Stimulated activated naive CD4-positive, alpha-beta T cell treated with Interleukin-2 at 50 U/mL for 16 hours (primary cell): Measurements from ENCODE around the gene MCL1.
"Not testable (repeated sequence)": the region's sequence is repeated elsewhere in the genome, so short reads cannot be mapped to it uniquely, and the experiment has no call there.

Experiments
- DNase-seq: peaks from one replicate; lab custom pipeline; 2025; lab: John Stamatoyannopoulos, UW

MCL1 gene

GRCh38 chr1:150579110-150579944, at the start of gene MCL1:
Gene MCL1 (minus strand): TSS chr1:150579610. CDS start chr1:150579530, 80 bp downstream.
- peak; percentile 84 for DNase-seq

- no peak for DNase-seq
Observed at GRCh38 chr1:150628766-150629114, 49.3 kb upstream of the MCL1 start.

- no peak for DNase-seq
Observed at GRCh38 chr1:150627826-150628410, 48.5 kb upstream of the MCL1 start.

- DNase-seq, result peak; percentile 32
Observed at GRCh38 chr1:150626150-150626549, 46.7 kb upstream of the MCL1 start.

GRCh38 chr1:150624546-150624945, 45.1 kb upstream of the MCL1 start:
- DNase-seq, result not testable (repeated sequence)

- not testable (repeated sequence) for DNase-seq
Observed at GRCh38 chr1:150624134-150624533, 44.7 kb upstream of the MCL1 start.

GRCh38 chr1:150622303-150622975, 43.0 kb upstream of the MCL1 start:
- DNase-seq, result no peak

GRCh38 chr1:150621497-150622302, 42.3 kb upstream of the MCL1 start:
- peak; percentile 30 for DNase-seq

GRCh38 chr1:150620919-150621318, 41.5 kb upstream of the MCL1 start:
- DNase-seq, result no peak

- no peak for DNase-seq
Observed at GRCh38 chr1:150619576-150620509, 40.4 kb upstream of the MCL1 start.

- DNase-seq, result no peak
Observed at GRCh38 chr1:150615346-150616201, 36.2 kb upstream of the MCL1 start.

- peak; percentile 58 for DNase-seq
Observed at GRCh38 chr1:150613061-150613920, 33.9 kb upstream of the MCL1 start.

GRCh38 chr1:150612014-150612345, 32.6 kb upstream of the MCL1 start:
- no peak for DNase-seq

- no peak for DNase-seq
Observed at GRCh38 chr1:150610576-150610975, 31.2 kb upstream of the MCL1 start.

- no peak for DNase-seq
Observed at GRCh38 chr1:150609732-150610131, 30.3 kb upstream of the MCL1 start.

GRCh38 chr1:150606463-150607142, 27.2 kb upstream of the MCL1 start:
- DNase-seq, result no peak

GRCh38 chr1:150605451-150605731, 26.0 kb upstream of the MCL1 start:
- not testable (repeated sequence) for DNase-seq

- DNase-seq, result no peak
Observed at GRCh38 chr1:150604226-150604588, 24.8 kb upstream of the MCL1 start.

GRCh38 chr1:150603711-150604110, 24.3 kb upstream of the MCL1 start:
- DNase-seq, result no peak
